ACC112 (cell line): ENCODE results near the gene MTHFR.

ENCODE experiments used
- H2AFZ ChIP-seq: fragments of 200-600 bp; sonication (generic); one replicate; pipeline ENCODE4 v1.6.0; 2017; ENCODE audit warnings: antibody characterized with exemption, low read length; ENCODE audit not compliant: unreplicated experiment
- H3K27ac ChIP-seq: fragments of 200-600 bp; sonication (generic); 2 replicates; pipeline ENCODE4 v1.5.1; 2014; ENCODE audit warnings: low read depth, mild to moderate bottlenecking, antibody characterized with exemption, low read length, moderate library complexity
- H3K27me3 ChIP-seq: fragments of 200-600 bp; sonication (generic); 2 replicates; pipeline ENCODE4 v1.6.1; 2014; ENCODE audit warnings: mild to moderate bottlenecking, antibody characterized with exemption, low read length, moderate library complexity, mixed read lengths; ENCODE audit not compliant: insufficient read depth
- H3K36me3 ChIP-seq: fragments of 200-600 bp; sonication (generic); 2 replicates; pipeline ENCODE4 v1.6.1; 2016; ENCODE audit warnings: mild to moderate bottlenecking, antibody characterized with exemption, low read length, moderate library complexity, mixed read lengths; ENCODE audit not compliant: insufficient read depth
- H3K4me1 ChIP-seq: fragments of 200-600 bp; sonication (generic); one replicate; pipeline ENCODE4 v1.6.1; 2016; ENCODE audit warnings: low read length, mixed read lengths; ENCODE audit not compliant: insufficient read depth, unreplicated experiment, control insufficient read depth
- H3K4me3 ChIP-seq: fragments of 200-600 bp; sonication (generic); 2 replicates; pipeline ENCODE4 v1.5.1; 2014; ENCODE audit warnings: mild to moderate bottlenecking, low read depth, low read length
- H3K79me2 ChIP-seq: fragments of 200-600 bp; sonication (generic); one replicate; pipeline ENCODE4 v1.6.0; 2016; ENCODE audit warnings: low read length; ENCODE audit not compliant: control insufficient read depth, unreplicated experiment, insufficient read depth

Gene MTHFR

GRCh38 chr1:11841245-11842153 lies 35.7 kb upstream of the MTHFR start:
- Histone ChIP-seq H2AFZ (no peak overlapping the region), H3K27ac (no peak overlapping the region), H3K4me1 (no peaks in the 10 kb centered on the region), H3K4me3 (no peak overlapping the region), H3K27me3 (no peaks in the 10 kb centered on the region), H3K79me2 (no peaks in the 10 kb centered on the region), H3K36me3 (peaks cover 22% of the 10 kb centered on the region; the same call in 1 of the 2 replicates)

DNA sequence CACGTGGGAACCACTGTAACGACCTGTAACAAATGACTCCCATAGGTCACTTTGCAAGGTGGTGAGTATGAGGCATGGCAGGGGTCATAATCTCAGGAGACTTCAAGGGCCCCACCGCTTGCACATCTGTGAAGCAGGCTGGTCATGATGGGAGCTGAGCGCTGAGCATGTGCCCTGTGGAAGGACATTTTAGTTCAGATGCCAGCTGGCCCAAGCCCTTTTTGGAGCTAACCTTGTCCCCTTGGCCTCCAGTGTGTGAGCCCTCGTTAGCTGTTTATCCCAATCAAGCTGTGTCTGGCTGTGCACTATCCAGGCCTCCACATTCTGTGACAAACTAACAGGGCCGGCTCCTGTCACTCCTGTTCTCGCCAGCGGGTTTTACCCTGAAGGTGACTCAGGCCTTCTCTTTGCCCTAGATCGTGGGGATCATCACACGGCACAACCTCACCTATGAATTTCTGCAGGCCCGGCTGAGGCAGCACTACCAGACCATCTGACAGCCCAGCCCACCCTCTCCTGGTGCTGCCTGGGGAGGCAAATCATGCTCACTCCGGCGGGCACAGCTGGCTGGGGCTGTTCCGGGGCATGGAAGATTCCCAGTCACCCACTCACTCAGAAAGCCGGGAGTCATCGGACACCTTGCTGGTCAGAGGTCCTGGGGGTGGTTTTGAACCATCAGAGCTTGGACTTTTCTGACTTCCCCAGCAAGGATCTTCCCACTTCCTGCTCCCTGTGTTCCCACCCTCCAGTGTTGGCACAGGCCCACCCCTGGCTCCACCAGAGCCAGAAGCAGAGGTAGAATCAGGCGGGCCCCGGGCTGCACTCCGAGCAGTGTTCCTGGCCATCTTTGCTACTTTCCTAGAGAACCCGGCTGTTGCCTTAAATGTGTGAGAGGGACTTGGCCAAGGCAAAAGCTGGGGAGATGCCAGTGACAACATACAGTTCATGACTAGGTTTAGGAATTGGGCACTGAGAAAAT lies 34.3 kb upstream of the MTHFR start:
- Histone ChIP-seq H3K36me3 (peaks cover 20% of the 10 kb centered on the region; the same call in 1 of the 2 replicates), H3K27ac (no peak overlapping the region), H3K4me3 (no peak overlapping the region), H3K4me1 (no peaks in the 10 kb centered on the region), H3K79me2 (no peaks in the 10 kb centered on the region), H2AFZ (no peak overlapping the region), H3K27me3 (no peaks in the 10 kb centered on the region)

DNA sequence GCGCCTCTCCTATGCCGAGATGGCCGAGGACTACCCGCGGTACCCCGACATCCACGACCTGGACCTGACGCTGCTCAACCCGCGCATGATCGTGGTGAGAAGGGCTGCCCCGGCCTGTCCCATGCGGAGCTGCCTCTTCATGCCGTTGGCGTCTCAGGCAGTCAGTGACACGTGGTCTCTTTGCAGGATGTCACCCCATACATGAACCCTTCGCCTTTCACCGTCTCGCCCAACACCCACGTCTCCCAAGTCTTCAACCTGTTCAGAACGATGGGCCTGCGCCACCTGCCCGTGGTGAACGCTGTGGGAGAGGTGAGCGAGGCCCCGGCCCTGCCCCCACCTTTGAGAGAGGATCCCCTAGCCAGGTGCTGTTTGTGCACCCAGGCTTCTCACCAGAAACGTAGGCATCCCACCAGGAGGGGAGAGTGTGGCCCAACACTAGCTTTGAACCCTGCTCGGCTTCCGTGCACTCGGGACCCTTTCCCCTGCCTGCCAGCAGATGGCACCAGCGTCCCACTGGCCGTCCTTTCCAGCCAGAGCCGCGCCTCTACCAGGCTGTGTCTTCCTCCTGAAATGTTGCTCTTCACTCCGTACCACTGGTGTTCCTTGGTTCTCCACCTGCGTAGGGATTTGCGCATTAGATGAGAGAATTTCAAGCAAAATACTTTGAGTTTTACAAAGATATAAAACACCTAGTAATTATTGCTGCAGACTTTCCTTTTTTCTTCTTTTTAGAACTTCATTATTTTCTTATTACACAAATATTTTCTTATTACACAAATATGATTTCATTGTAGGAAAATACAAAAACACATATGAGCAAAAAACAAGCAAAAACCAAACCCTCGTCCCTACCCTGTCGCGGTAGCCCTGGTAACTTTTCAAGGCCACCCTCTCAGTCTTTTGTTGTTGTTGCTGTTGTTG lies 32.8 kb upstream of the MTHFR start:
- Histone ChIP-seq H3K27ac (no peak overlapping the region), H2AFZ (no peak overlapping the region), H3K79me2 (no peaks in the 10 kb centered on the region), H3K4me1 (no peaks in the 10 kb centered on the region), H3K27me3 (no peaks in the 10 kb centered on the region), H3K36me3 (peaks cover 15% of the 10 kb centered on the region; the same call in 1 of the 2 replicates), H3K4me3 (no peak overlapping the region)

- no peaks in the 10 kb centered on the region for H3K27me3 ChIP-seq
- no peak overlapping the region for H3K4me3 ChIP-seq
- no peaks in the 10 kb centered on the region for H3K79me2 ChIP-seq
- peaks cover 15% of the 10 kb centered on the region; the same call in 1 of the 2 replicates for H3K36me3 ChIP-seq
- H3K27ac ChIP-seq = no peak overlapping the region
- H3K4me1 ChIP-seq = no peaks in the 10 kb centered on the region
- H2AFZ ChIP-seq = no peak overlapping the region
Measured at GRCh38 chr1:11837767-11838348, 32.1 kb upstream of the MTHFR start.

DNA sequence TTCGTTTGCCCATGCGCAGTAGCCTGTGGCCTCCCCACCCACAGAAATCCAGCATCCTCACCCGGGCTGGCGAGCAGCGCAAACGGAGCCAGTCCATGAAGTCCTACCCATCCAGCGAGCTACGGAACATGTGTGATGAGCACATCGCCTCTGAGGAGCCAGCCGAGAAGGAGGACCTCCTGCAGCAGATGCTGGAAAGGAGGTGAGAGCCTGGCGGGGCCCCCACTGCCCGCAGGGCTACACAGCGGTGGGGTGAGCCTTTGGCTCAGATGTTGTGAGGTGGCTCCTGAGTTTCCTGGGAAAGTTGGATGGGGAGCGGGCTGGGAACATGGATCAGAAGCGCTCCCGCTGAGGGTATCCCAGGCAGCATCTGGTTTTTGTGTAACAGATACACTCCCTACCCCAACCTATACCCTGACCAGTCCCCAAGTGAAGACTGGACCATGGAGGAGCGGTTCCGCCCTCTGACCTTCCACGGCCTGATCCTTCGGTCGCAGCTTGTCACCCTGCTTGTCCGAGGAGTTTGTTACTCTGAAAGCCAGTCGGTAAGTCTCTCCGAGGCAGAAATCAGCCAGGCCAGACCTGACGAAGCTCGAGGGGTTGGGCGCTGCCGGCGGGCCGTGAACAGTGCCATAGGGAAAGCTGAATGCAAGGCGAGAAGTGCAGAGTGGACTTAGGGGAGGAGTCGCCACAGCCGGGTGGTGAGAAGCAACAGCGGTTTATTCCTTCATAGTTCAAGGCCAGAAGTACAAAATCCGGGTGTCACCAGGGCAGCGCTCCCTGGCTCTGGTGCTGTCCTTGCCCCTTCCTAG lies 31.4 kb upstream of the MTHFR start:
- Histone ChIP-seq H2AFZ (no peak overlapping the region), H3K4me1 (no peaks in the 10 kb centered on the region), H3K79me2 (no peaks in the 10 kb centered on the region), H3K27ac (no peak overlapping the region), H3K27me3 (no peaks in the 10 kb centered on the region), H3K36me3 (peaks cover 15% of the 10 kb centered on the region; the same call in 1 of the 2 replicates), H3K4me3 (no peak overlapping the region)

DNA sequence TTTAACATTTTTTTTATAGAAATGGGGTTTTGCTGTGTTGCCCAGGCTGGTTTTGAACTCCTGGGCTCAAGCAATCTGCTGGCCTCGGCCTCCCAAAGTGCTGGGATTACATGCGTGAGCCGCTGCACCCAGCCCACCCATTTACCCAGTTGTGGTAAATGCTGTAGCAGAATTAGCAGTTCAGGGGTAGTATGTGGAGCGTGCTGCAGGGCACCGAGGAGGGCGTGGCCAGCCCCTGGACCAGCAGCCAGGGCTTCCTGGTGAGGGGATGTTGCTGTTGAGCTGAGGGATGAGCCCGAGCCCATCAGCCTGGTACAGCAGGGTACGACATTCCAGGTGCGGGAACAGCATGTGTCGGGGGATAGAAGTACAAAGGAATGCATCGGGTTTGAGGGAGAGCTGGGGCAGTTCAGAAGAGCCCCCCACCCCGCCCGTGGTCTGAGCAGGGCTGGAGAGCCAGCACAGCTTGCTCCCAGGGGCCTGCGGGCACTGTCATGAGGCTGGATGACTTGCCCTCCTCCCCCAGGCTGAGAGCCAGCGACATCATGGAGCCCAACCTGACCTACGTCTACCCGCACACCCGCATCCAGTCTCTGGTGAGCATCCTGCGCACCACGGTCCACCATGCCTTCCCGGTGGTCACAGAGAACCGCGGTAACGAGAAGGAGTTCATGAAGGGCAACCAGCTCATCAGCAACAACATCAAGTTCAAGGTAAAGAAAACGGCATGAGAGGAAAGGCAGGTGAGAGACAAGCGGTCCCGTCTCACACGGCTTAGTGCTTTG lies 29.9 kb upstream of the MTHFR start:
- Histone ChIP-seq H3K4me1 (no peaks in the 10 kb centered on the region), H3K4me3 (no peak overlapping the region), H3K36me3 (0 out of 2 replicates have a peak, but pooled peaks cover 6% of the 10 kb centered on the region), H3K27me3 (no peaks in the 10 kb centered on the region), H2AFZ (no peak overlapping the region), H3K27ac (no peak overlapping the region), H3K79me2 (no peaks in the 10 kb centered on the region)

GRCh38 chr1:11833900-11834299 lies 28.1 kb upstream of the MTHFR start:
- 0 out of 2 replicates have a peak, but pooled peaks cover 7% of the 10 kb centered on the region for H3K36me3 ChIP-seq

DNA sequence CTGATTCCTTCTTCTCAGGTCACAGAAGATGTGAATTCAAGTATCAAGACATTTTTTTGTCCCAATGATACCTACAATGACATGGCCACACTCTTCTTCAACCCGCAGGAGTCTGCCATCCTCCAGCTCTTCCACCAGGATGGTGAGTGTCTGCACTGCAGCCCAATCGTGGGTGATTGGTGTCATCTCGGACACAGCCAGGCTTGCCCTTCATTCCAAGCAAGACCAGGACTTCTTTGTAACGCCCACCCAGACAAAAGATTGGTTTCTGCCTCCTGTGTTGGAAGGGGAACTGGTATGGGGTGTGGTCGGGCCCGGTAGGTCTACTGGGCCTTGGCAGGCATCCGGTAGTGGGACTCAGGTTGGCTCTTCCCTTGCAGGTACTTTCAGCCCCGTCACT lies 27.7 kb upstream of the MTHFR start:
- no peaks in the 10 kb centered on the region for H3K79me2 ChIP-seq
- no peak overlapping the region for H3K4me3 ChIP-seq
- H3K27ac ChIP-seq = no peak overlapping the region
- H3K4me1 ChIP-seq = no peaks in the 10 kb centered on the region
- 0 out of 2 replicates have a peak, but pooled peaks cover 10% of the 10 kb centered on the region for H3K36me3 ChIP-seq
- H2AFZ ChIP-seq = no peak overlapping the region
- H3K27me3 ChIP-seq = no peaks in the 10 kb centered on the region

More at GRCh38 chr1:11833900-11834299, 28.1 kb upstream of the MTHFR start:
- Histone ChIP-seq H3K79me2 (no peaks in the 10 kb centered on the region), H3K4me1 (no peaks in the 10 kb centered on the region), H2AFZ (no peak overlapping the region), H3K27me3 (no peaks in the 10 kb centered on the region), H3K27ac (no peak overlapping the region), H3K4me3 (no peak overlapping the region)
